GM18517 (cell line): ENCODE data around the gene AKAP4.

Experiments
- ATAC-seq: cut with Tn5 transposase; IDR thresholded peaks from one replicate; pipeline ENCODE4 v1.9.1; 2021; ENCODE audit warnings: mild to moderate bottlenecking, moderate library complexity; ENCODE audit not compliant: unreplicated experiment

Gene AKAP4

GRCh38 chrX:50200907-50201306 is at the start of gene AKAP4:
Gene AKAP4 (minus strand): TSS chrX:50201007. CDS start chrX:50200889, 118 bp downstream.
- no peak for ATAC-seq

GRCh38 chrX:50211510-50211909 is 10.7 kb upstream of the AKAP4 start:
- no peak for ATAC-seq

GRCh38 chrX:50206753-50207152 is 5.9 kb upstream of the AKAP4 start:
- no peak for ATAC-seq

GRCh38 chrX:50204364-50204899 is 3.6 kb upstream of the AKAP4 start, which contains the start of gene CCNB3:
Gene CCNB3 (plus strand): TSS chrX:50204765. CDS start chrX:50285164, 80,399 bp downstream.
- ATAC-seq: peak; percentile 96

GRCh38 chrX:50202539-50202938 is 1.7 kb upstream of the AKAP4 start:
- ATAC-seq: no peak

GRCh38 chrX:50198348-50198747 is 2.5 kb downstream of the AKAP4 start:
- ATAC-seq: no peak

- no peak for ATAC-seq
These were observed 11.8 kb downstream of the AKAP4 start for GRCh38 chrX:50188859-50189600.

GRCh38 chrX:50183891-50184290 is 16.9 kb downstream of the AKAP4 start:
- no peak for ATAC-seq

- no peak for ATAC-seq
These were observed 20.5 kb downstream of the AKAP4 start for GRCh38 chrX:50180073-50180940.

GRCh38 chrX:50169717-50170116 is 31.1 kb downstream of the AKAP4 start:
- no peak for ATAC-seq

- ATAC-seq: no peak
These were observed 32.5 kb downstream of the AKAP4 start for GRCh38 chrX:50168241-50168687.

GRCh38 chrX:50167366-50167765 is 33.4 kb downstream of the AKAP4 start:
- ATAC-seq: no peak

- no peak for ATAC-seq
These were observed 35.1 kb downstream of the AKAP4 start for GRCh38 chrX:50165727-50166126.

- ATAC-seq: no peak
These were observed 39.7 kb downstream of the AKAP4 start for GRCh38 chrX:50161127-50161526.

GRCh38 chrX:50158593-50158992 is 42.2 kb downstream of the AKAP4 start:
- ATAC-seq: no peak

GRCh38 chrX:50157545-50158135 is 43.2 kb downstream of the AKAP4 start:
- ATAC-seq: no peak

- ATAC-seq: no peak
These were observed 46.4 kb downstream of the AKAP4 start for GRCh38 chrX:50154429-50154828.

- no peak for ATAC-seq
These were observed 48.4 kb downstream of the AKAP4 start for GRCh38 chrX:50152456-50152855.

- ATAC-seq: no peak
These were observed 52.8 kb downstream of the AKAP4 start for GRCh38 chrX:50147972-50148371.
